ENCODE measurements around the gene ZBTB7C. TPM values are rescaled to one million over a fixed set of nuclear protein-coding genes. Genes with fewer than 3 reads are reported as not detected.

Gene ZBTB7C
- total RNA-seq, 1 donor from 2014 or later, result 0.06 TPM

- DNase-seq (ENCODE audit: extremely low read depth, low read depth, low spot score), result no peak
These were observed 82.1 kb downstream of the ZBTB7C start for GRCh38 chr18:48326901-48327675.

- no peak for DNase-seq (ENCODE audit: extremely low read depth, low read depth, low spot score)
These were observed 84.0 kb downstream of the ZBTB7C start for GRCh38 chr18:48325115-48325665.

GRCh38 chr18:48324651-48325050 lies 84.5 kb downstream of the ZBTB7C start:
- no peak for DNase-seq (ENCODE audit: extremely low read depth, low read depth, low spot score)

GRCh38 chr18:48323151-48323550 lies 86.0 kb downstream of the ZBTB7C start:
- no peak for DNase-seq (ENCODE audit: extremely low read depth, low read depth, low spot score)

GRCh38 chr18:48321536-48321935 lies 87.6 kb downstream of the ZBTB7C start:
- DNase-seq (ENCODE audit: extremely low read depth, low read depth, low spot score), result no peak

GRCh38 chr18:48321121-48321520 lies 88.1 kb downstream of the ZBTB7C start:
- no peak for DNase-seq (ENCODE audit: extremely low read depth, low read depth, low spot score)

- DNase-seq (ENCODE audit: extremely low read depth, low read depth, low spot score), result no peak
These were observed 88.6 kb downstream of the ZBTB7C start for GRCh38 chr18:48320639-48320945.

GRCh38 chr18:48319801-48320638 lies 89.2 kb downstream of the ZBTB7C start:
- no peak for DNase-seq (ENCODE audit: extremely low read depth, low read depth, low spot score)

- no peak for DNase-seq (ENCODE audit: extremely low read depth, low read depth, low spot score)
These were observed 90.7 kb downstream of the ZBTB7C start for GRCh38 chr18:48318436-48318835.

GRCh38 chr18:48317781-48318381 lies 91.3 kb downstream of the ZBTB7C start:
- DNase-seq (ENCODE audit: extremely low read depth, low read depth, low spot score), result no peak

- no peak for DNase-seq (ENCODE audit: extremely low read depth, low read depth, low spot score)
These were observed 93.0 kb downstream of the ZBTB7C start for GRCh38 chr18:48316177-48316576.

GRCh38 chr18:48314690-48315089 lies 94.5 kb downstream of the ZBTB7C start:
- no peak for DNase-seq (ENCODE audit: extremely low read depth, low read depth, low spot score)

- DNase-seq (ENCODE audit: extremely low read depth, low read depth, low spot score), result no peak
These were observed 95.4 kb downstream of the ZBTB7C start for GRCh38 chr18:48313792-48314191.

GRCh38 chr18:48312066-48312465 lies 97.1 kb downstream of the ZBTB7C start:
- no peak for DNase-seq (ENCODE audit: extremely low read depth, low read depth, low spot score)

- no peak for DNase-seq (ENCODE audit: extremely low read depth, low read depth, low spot score)
These were observed 98.2 kb downstream of the ZBTB7C start for GRCh38 chr18:48310999-48311398.

GRCh38 chr18:48310353-48310752 lies 98.8 kb downstream of the ZBTB7C start:
- DNase-seq (ENCODE audit: extremely low read depth, low read depth, low spot score), result no peak

GRCh38 chr18:48308755-48309575 lies 100.2 kb downstream of the ZBTB7C start:
- DNase-seq (ENCODE audit: extremely low read depth, low read depth, low spot score), result no peak

- no peak for DNase-seq (ENCODE audit: extremely low read depth, low read depth, low spot score)
These were observed 101.1 kb downstream of the ZBTB7C start for GRCh38 chr18:48308027-48308635.

- DNase-seq (ENCODE audit: extremely low read depth, low read depth, low spot score), result no peak
These were observed 102.3 kb downstream of the ZBTB7C start for GRCh38 chr18:48306838-48307237.
